ENCODE measurements around the gene SEBOX. TPM values are rescaled to one million over a fixed set of nuclear protein-coding genes. Genes with fewer than 3 reads are reported as not detected.

Gene SEBOX
- total and polyA plus RNA-seq, 2 of the 8 experiments (the other 6 are each of a cell fraction or from before 2014, with no cell fraction given): not detected

DNA sequence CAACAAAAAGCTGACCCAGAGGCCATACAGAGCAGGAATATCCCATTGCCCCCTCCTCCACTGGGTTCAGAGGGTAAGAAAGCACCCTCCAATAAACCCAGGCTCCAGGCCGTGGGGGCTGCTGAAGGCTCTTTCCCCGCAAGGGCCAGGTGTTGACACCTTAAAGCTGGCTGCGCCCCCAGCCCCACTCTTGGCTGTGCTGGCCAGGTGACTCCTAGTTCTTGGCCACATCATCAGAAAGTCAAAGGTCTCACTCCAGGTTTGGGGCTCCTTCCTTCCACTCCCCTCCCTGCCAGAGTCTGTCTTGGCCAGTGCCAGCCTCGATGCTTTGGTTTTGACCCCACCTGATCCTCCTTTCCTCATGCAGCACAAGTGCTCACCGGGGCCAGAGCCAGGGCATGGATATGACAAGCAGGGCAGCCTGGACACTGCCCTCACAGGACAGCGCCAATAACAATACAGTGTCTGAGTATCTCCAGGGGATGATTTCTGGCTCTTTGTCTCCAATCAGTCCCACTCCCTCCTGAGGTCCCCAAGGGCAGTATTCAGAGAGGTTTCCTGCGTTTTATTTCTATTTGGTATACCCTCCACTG lies 32.8 kb upstream of the SEBOX start:
- Histone ChIP-seq H2AFZ (ENCODE audit: low read length) (no peak overlapping the region), H3K4me1 (replicated peaks in 1 of 4; ENCODE audit: control insufficient read depth in 3 of 4, insufficient read depth in 4 of 4, low read length in 3 of 4) (peaks cover 3 to 15% (median 10%) of the 10 kb centered on the region in 4 experiments), H4K20me1 (replicated peaks in 1 of 2; ENCODE audit: control insufficient read depth in 1 of 2, insufficient read depth in 2 of 2, low read length in 2 of 2) (no peaks in the 10 kb centered on the region), H3K18ac (ENCODE audit: extremely low read depth, low read length) (no peak overlapping the region), H3K23me2 (ENCODE audit: low read depth, low read length) (no peaks in the 10 kb centered on the region), H4K91ac (replicated peaks; ENCODE audit: insufficient read length, low read length) (no peak overlapping the region), H4K5ac (ENCODE audit: insufficient read length, low read depth, low read length) (no peak overlapping the region), H2BK120ac (replicated peaks; ENCODE audit: low read depth, low read length) (no peak overlapping the region), H3K79me2 (ENCODE audit: control insufficient read depth in 1 of 2, insufficient read depth in 2 of 2, low read length in 2 of 2) (no peaks in the 10 kb centered on the region), H3K9me3 (ENCODE audit: insufficient read depth in 2 of 2, low read depth in 1 of 2, low read length in 1 of 2) (no peaks in the 10 kb centered on the region), H3K79me1 (ENCODE audit: low read depth, low read length) (no peaks in the 10 kb centered on the region; the same call in 1 of the 2 replicates), H2BK12ac (ENCODE audit: low read depth, low read length) (no peak overlapping the region), H2BK5ac (ENCODE audit: low read depth, low read length) (no peak overlapping the region), H2BK20ac (ENCODE audit: low read length) (no peak overlapping the region), H3K4me2 (ENCODE audit: insufficient read depth in 1 of 2, low read depth in 2 of 2, low read length in 2 of 2) (no peak overlapping the region), H4K8ac (ENCODE audit: extremely low read depth, insufficient read depth, low read length) (no peak overlapping the region; the same call in 1 of the 2 replicates), H3K4ac (replicated peaks; ENCODE audit: insufficient read length, low read depth, low read length) (no peak overlapping the region), H2AK5ac (ENCODE audit: low read depth, low read length) (no peak overlapping the region), H3K9ac (replicated peaks in 1 of 4; ENCODE audit: extremely low read depth in 1 of 4, low read depth in 3 of 4, low read length in 3 of 4) (no peak overlapping the region), H3K56ac (replicated peaks; ENCODE audit: insufficient read length, low read depth, low read length) (no peak overlapping the region), H3K23ac (ENCODE audit: insufficient read length) (no peak overlapping the region), H3K4me3 (ENCODE audit: extremely low read depth in 1 of 4, insufficient read depth in 2 of 4, low read depth in 3 of 4, low read length in 4 of 4) (no peak overlapping the region), H2BK15ac (ENCODE audit: low read length) (no peak overlapping the region), H3K27ac (ENCODE audit: low read depth, low read length) (no peak overlapping the region), H3K27me3 (replicated peaks in 1 of 4; ENCODE audit: control insufficient read depth in 3 of 4, extremely low read depth in 1 of 4, insufficient read depth in 3 of 4, low read length in 3 of 4) (peaks cover 0 to 9% (median 3%) of the 10 kb centered on the region in 4 experiments; a peak in 2 of 7 replicates), H3K14ac (ENCODE audit: insufficient read length) (no peak overlapping the region), H3K36me3 (ENCODE audit: control insufficient read depth in 2 of 4, insufficient read depth in 4 of 4, low read length in 3 of 4) (no peaks in the 10 kb centered on the region)
- CTCF ChIA-PET (ENCODE audit: partially characterized antibody): interaction anchor here (1.0 to 4.5 kb wide), 3 partner anchors 10 to 51 kb away, joined by 4 to 28 read pairs (median 5); no protein-coding TSS in a partner anchor
- FAIRE-seq: no peak
- POLR2A ChIA-PET (ENCODE audit: partially characterized antibody): interaction anchor here (3.3 to 12.8 kb wide), 2 partner anchors 9 to 12 kb away, joined by 12 to 135 read pairs; partner anchors contain the start of gene SLC46A1
- DNase-seq (ENCODE audit: low read depth in 1 of 2, low spot score in 2 of 2): no peak
- 94% methylated on average over 7 of the region's 7 CpGs; no CpG with 5 or more reads in 1 of the 2 experiments for WGBS, 2 experiments (ENCODE audit: extremely low coverage in 1 of 2, insufficient coverage in 1 of 2, insufficient read length in 1 of 2, insufficient replicate concordance in 2 of 2, low coverage in 1 of 2, low lambda C conversion rate in 2 of 2, missing lambda C conversion rate in 1 of 2)
- TF ChIP-seq CHD2 (IDR thresholded peaks at IDR 0.05; ENCODE audit: low read length) (no peak), BACH1 (IDR thresholded peaks at IDR 0.05; ENCODE audit: low read length) (no peak), JUN (IDR thresholded peaks at IDR 0.05; ENCODE audit: low read depth, low read length) (no peak)
